ENCODE data around the gene RAB11FIP3. TPM values are rescaled to one million over a fixed set of nuclear protein-coding genes. Genes with fewer than 3 reads are reported as not detected.

The RAB11FIP3 gene
- total and polyA plus RNA-seq, 9 of the 15 experiments (the other 6 are each of a cell fraction or from before 2014, with no cell fraction given): 0.46 to 13.1 (median 4.3) TPM

DNA sequence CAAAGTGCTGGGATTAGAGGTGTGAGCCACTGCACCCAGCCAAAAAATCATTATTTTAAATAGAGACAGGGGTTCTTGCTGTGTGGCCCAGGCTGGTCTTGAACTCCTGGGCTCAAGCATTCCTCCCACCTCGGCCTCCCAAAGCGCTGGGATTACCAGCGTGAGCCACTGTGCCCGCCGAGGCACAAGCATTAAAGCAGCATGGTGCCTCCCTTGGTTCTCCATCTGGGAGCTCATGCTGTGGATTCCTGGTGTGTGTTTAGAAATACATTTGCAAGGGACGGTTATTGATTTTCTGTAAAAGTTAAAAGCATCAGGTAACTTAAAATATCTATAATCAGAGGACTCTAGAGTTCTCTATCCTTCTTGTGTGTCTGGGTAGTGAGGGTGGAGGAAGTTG is 87.4 kb downstream of the RAB11FIP3 start (continued):
- no peak for TF ChIP-seq GTF3C2 (IDR thresholded peaks at IDR 0.05; ENCODE audit: borderline replicate concordance, extremely low read depth, insufficient read length)
- TF ChIP-seq ZNF146 (CRISPR knock-in tag; IDR thresholded peaks at IDR 0.05; ENCODE audit: unreplicated experiment): no peak
- TF ChIP-seq ZC3H4 (CRISPR knock-in tag; IDR thresholded peaks at IDR 0.05; ENCODE audit: borderline replicate concordance): no peak

DNA sequence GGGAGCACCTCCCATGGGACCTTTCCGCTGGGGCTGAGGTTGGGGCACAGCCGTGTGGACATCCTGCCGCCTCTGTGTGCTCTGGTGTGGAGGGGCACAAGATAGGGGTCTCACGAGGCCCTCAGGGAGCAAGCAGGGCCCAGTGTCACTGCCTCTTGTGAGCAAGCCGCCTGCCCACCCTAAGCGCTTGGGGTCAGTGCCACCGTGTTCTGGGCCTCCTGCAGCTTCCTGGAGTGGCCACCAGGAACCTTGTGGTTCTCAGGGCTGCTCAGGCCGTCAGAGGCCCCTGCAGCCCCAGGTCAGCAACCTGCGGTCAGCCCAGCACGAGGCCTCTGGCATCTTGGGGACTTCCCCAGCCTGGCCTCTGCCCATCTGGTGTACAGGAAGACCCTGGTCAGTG is 88.5 kb downstream of the RAB11FIP3 start:
- FAIRE-seq (no peak), DNase-seq (ENCODE audit: extremely low read depth in 1 of 4, low spot score in 3 of 4) (no peak), ATAC-seq (no peak)
- Histone ChIP-seq H3K4me1 (replicated peaks in 1 of 2; ENCODE audit: control insufficient read depth in 2 of 2, insufficient read depth in 2 of 2, low read length in 2 of 2) (peaks cover 2 to 34% of the 10 kb centered on the region in 2 experiments; a peak in 3 of 5 replicates), H3K79me2 (ENCODE audit: control insufficient read depth, insufficient read depth, low read length) (no peaks in the 10 kb centered on the region), H3K9ac (ENCODE audit: insufficient read depth in 1 of 2, low read depth in 2 of 2, low read length in 2 of 2) (no peak overlapping the region), H3K36me3 (ENCODE audit: control insufficient read depth, insufficient read depth, low read length) (peaks cover 6% of the 10 kb centered on the region; the same call in 1 of the 3 replicates), H2AFZ (ENCODE audit: low read depth, low read length) (no peak overlapping the region), H3K4me3 (no peak overlapping the region), H3K9me3 (replicated peaks; ENCODE audit: control insufficient read depth, insufficient read depth, low read depth, low read length) (no peaks in the 10 kb centered on the region), H3K27ac (ENCODE audit: extremely low read depth, low read depth, low read length) (no peak overlapping the region), H3K9me1 (ENCODE audit: control insufficient read depth, insufficient read depth, low read length) (no peaks in the 10 kb centered on the region), H3K4me2 (ENCODE audit: insufficient read depth, low read length) (no peak overlapping the region), H3K27me3 (ENCODE audit: control insufficient read depth in 2 of 2, insufficient read depth in 2 of 2, low read length in 2 of 2) (no peaks in the 10 kb centered on the region), H4K20me1 (replicated peaks; ENCODE audit: control insufficient read depth, insufficient read depth, low read length) (no peaks in the 10 kb centered on the region)
- WGBS (ENCODE audit: insufficient coverage, low coverage, missing lambda C conversion rate): 67% methylated on average over 9 of the region's 10 CpGs
- CTCF ChIA-PET (ENCODE audit: low intra/inter-chr PET ratio): no interaction called here
- in situ Hi-C loops (cut with MboI) (no loop called here), intact Hi-C loops (cut with micrococcal nuclease) (no loop called here)
- BruUV-seq (replicated peaks): no TSS peak
- POLR2A ChIA-PET: interaction anchor here (1.0 kb wide), 1 partner anchor 12 kb away, joined by 3 read pairs; no protein-coding TSS in a partner anchor
- TF ChIP-seq, protein P1, sequence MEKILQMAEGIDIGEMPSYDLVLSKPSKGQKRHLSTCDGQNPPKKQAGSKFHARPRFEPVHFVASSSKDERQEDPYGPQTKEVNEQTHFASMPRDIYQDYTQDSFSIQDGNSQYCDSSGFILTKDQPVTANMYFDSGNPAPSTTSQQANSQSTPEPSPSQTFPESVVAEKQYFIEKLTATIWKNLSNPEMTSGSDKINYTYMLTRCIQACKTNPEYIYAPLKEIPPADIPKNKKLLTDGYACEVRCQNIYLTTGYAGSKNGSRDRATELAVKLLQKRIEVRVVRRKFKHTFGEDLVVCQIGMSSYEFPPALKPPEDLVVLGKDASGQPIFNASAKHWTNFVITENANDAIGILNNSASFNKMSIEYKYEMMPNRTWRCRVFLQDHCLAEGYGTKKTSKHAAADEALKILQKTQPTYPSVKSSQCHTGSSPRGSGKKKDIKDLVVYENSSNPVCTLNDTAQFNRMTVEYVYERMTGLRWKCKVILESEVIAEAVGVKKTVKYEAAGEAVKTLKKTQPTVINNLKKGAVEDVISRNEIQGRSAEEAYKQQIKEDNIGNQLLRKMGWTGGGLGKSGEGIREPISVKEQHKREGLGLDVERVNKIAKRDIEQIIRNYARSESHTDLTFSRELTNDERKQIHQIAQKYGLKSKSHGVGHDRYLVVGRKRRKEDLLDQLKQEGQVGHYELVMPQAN (IDR thresholded peaks at IDR 0.05; ENCODE audit: borderline replicate concordance): no peak
- TF ChIP-seq SFPQ (IDR thresholded peaks at IDR 0.05; ENCODE audit: low read depth, low read length) (no peak), ZNF165 (CRISPR knock-in tag; IDR thresholded peaks at IDR 0.05; ENCODE audit: borderline replicate concordance) (no peak), ZNF561 (CRISPR knock-in tag; conservative IDR thresholded peaks at IDR 0.05) (no peak)
- TF ChIP-seq, protein P2, sequence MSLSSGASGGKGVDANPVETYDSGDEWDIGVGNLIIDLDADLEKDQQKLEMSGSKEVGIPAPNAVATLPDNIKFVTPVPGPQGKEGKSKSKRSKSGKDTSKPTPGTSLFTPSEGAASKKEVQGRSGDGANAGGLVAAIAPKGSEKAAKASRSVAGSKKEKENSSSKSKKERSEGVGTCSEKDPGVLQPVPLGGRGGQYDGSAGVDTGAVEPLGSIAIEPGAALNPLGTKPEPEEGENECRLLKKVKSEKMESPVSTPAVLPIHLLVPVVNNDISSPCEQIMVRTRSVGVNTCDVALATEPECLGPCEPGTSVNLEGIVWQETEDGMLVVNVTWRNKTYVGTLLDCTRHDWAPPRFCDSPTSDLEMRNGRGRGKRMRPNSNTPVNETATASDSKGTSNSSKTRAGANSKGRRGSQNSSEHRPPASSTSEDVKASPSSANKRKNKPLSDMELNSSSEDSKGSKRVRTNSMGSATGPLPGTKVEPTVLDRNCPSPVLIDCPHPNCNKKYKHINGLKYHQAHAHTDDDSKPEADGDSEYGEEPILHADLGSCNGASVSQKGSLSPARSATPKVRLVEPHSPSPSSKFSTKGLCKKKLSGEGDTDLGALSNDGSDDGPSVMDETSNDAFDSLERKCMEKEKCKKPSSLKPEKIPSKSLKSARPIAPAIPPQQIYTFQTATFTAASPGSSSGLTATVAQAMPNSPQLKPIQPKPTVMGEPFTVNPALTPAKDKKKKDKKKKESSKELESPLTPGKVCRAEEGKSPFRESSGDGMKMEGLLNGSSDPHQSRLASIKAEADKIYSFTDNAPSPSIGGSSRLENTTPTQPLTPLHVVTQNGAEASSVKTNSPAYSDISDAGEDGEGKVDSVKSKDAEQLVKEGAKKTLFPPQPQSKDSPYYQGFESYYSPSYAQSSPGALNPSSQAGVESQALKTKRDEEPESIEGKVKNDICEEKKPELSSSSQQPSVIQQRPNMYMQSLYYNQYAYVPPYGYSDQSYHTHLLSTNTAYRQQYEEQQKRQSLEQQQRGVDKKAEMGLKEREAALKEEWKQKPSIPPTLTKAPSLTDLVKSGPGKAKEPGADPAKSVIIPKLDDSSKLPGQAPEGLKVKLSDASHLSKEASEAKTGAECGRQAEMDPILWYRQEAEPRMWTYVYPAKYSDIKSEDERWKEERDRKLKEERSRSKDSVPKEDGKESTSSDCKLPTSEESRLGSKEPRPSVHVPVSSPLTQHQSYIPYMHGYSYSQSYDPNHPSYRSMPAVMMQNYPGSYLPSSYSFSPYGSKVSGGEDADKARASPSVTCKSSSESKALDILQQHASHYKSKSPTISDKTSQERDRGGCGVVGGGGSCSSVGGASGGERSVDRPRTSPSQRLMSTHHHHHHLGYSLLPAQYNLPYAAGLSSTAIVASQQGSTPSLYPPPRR (CRISPR knock-in tag; IDR thresholded peaks at IDR 0.05; ENCODE audit: borderline replicate concordance): no peak

All from K562 (cell line).